CD14-positive monocyte (primary cell): ENCODE data around the gene CD93. TPM values are rescaled to one million over a fixed set of nuclear protein-coding genes. Genes with fewer than 3 reads are reported as not detected.

Experiments used
- DNase-seq, 3 donors: peaks; one replicate each; pipeline ENCODE4 v3.0.0-alpha.2; 2011 to 2022
- H2AFZ ChIP-seq: 2 replicates; pipeline ENCODE4 v1.6.0; 2012; ENCODE audit warnings: mild to moderate bottlenecking, low read depth, low read length, inconsistent platforms; ENCODE audit not compliant: insufficient read depth, poor library complexity, severe bottlenecking
- H3K27ac ChIP-seq, 2 donors: 1 replicate in 1 of 2; 2 replicates in 1 of 2; pipeline ENCODE4 v1.5.1; 2012 to 2013; ENCODE audit warnings: low read length in 2 of 2, control low read depth in 1 of 2, inconsistent platforms in 1 of 2, low read depth in 1 of 2, mild to moderate bottlenecking in 1 of 2
- H3K27me3 ChIP-seq, 2 donors: one replicate each; pipeline versions ENCODE4 v1.6.0 to v1.6.1; 2011 to 2013; ENCODE audit warnings: low read length in 2 of 2; ENCODE audit not compliant: control insufficient read depth in 2 of 2, insufficient read depth in 2 of 2
- H3K36me3 ChIP-seq, 2 donors: replicated peaks in 1 of 2; 1 replicate in 1 of 2; 2 replicates in 1 of 2; pipeline versions ENCODE4 v1.5.1 to v1.6.1; 2012 to 2013; ENCODE audit warnings: low read length in 2 of 2, control low read depth in 1 of 2, inconsistent platforms in 1 of 2, mild to moderate bottlenecking in 1 of 2; ENCODE audit not compliant: insufficient read depth in 2 of 2, control insufficient read depth in 1 of 2
- H3K4me1 ChIP-seq, 2 donors: 1 replicate in 1 of 2; 2 replicates in 1 of 2; pipeline versions ENCODE4 v1.5.1 to v1.6.1; 2012 to 2013; ENCODE audit warnings: low read length in 2 of 2, control low read depth in 1 of 2, inconsistent platforms in 1 of 2, mild to moderate bottlenecking in 1 of 2, moderate library complexity in 1 of 2; ENCODE audit not compliant: insufficient read depth in 2 of 2, control insufficient read depth in 1 of 2
- H3K4me2 ChIP-seq: replicated peaks from 2 replicates; pipeline ENCODE3; 2012; ENCODE audit warnings: low read length, moderate library complexity, mild to moderate bottlenecking; ENCODE audit not compliant: poor library complexity, severe bottlenecking; ENCODE audit errors: extremely low read depth
- H3K4me3 ChIP-seq, 3 experiments: fragments of 200-600 bp in 1 of 3; sonication (generic) in 1 of 3; replicated peaks in 1 of 3; 1 replicate in 2 of 3; 2 replicates in 1 of 3; pipeline ENCODE4 v1.5.1; 2011 to 2013; ENCODE audit warnings: low read length in 3 of 3, mild to moderate bottlenecking in 3 of 3, control low read depth in 2 of 3, low read depth in 2 of 3, inconsistent platforms in 1 of 3, moderate library complexity in 1 of 3
- H3K79me2 ChIP-seq: 2 replicates; pipeline ENCODE4 v1.6.0; 2012; ENCODE audit warnings: mild to moderate bottlenecking, control low read depth, inconsistent platforms, low read length, moderate library complexity; ENCODE audit not compliant: insufficient read depth
- H3K9ac ChIP-seq: 2 replicates; pipeline ENCODE4 v1.6.0; 2017; ENCODE audit warnings: low read length, mild to moderate bottlenecking; ENCODE audit not compliant: insufficient read depth, poor library complexity, severe bottlenecking
- H3K9me3 ChIP-seq, 2 donors: replicated peaks in 1 of 2; 1 replicate in 1 of 2; 2 replicates in 1 of 2; pipeline versions ENCODE4 v1.5.1 to v1.6.1; 2012 to 2013; ENCODE audit warnings: low read length in 2 of 2, control low read depth in 1 of 2; ENCODE audit not compliant: control insufficient read depth in 1 of 2, insufficient read depth in 1 of 2
- H4K20me1 ChIP-seq: 2 replicates; pipeline ENCODE4 v1.6.0; 2012; ENCODE audit warnings: mild to moderate bottlenecking, low read length, control low read depth, moderate library complexity; ENCODE audit not compliant: insufficient read depth
- H3K27ac Mint-ChIP-seq, 7 donors: one replicate each; pipeline ENCODE4 v1.8.0; 2020; ENCODE audit warnings: mild to moderate bottlenecking in 7 of 7, mixed read lengths in 7 of 7, moderate library complexity in 6 of 7, inconsistent platforms in 2 of 7
- H3K27me3 Mint-ChIP-seq, 3 donors: one replicate each; pipeline ENCODE4 v1.8.0; 2021 to 2022; ENCODE audit warnings: low read depth in 3 of 3, mild to moderate bottlenecking in 3 of 3, mixed read lengths in 3 of 3, moderate library complexity in 3 of 3, inconsistent platforms in 1 of 3
- H3K36me3 Mint-ChIP-seq, 2 donors: one replicate each; pipeline ENCODE4 v1.8.0; 2020; ENCODE audit warnings: mixed read lengths in 2 of 2, inconsistent platforms in 1 of 2, mild to moderate bottlenecking in 1 of 2
- H3K4me1 Mint-ChIP-seq: one replicate; pipeline ENCODE4 v1.8.0; 2020; ENCODE audit warnings: mild to moderate bottlenecking, mixed read lengths
- H3K4me3 Mint-ChIP-seq, 2 donors: one replicate each; pipeline ENCODE4 v1.8.0; 2020; ENCODE audit warnings: mild to moderate bottlenecking in 2 of 2, mixed read lengths in 2 of 2, moderate library complexity in 1 of 2
- H3K9me3 Mint-ChIP-seq, 7 donors: one replicate each; pipeline ENCODE4 v1.8.0; 2020 to 2022; ENCODE audit warnings: mixed read lengths in 7 of 7, mild to moderate bottlenecking in 6 of 7, moderate library complexity in 6 of 7, inconsistent platforms in 2 of 7
- whole genome bisulfite sequencing: methylation state at CpG from one replicate; pipeline ENCODE4 v1.1.5; 2013; ENCODE audit warnings: missing lambda C conversion rate; ENCODE audit not compliant: insufficient coverage; 5-methylcytosine and 5-hydroxymethylcytosine counted together
- intact Hi-C, 2 donors: fragments of 100-400 bp; cut with micrococcal nuclease; formaldehyde crosslinking; loops; one replicate each; pipeline versions ENCODE4 v1.15.0 to v1.15.1; 2023
- polyA plus RNA-seq, 3 donors: library from polyadenylated mRNA; depleted of rRNA in 1 of 3; unstranded in 2 of 3; stranded (reverse) in 1 of 3; fragments of 300-500 nt in 2 of 3; fragments of >200 nt in 1 of 3; fragmentation: Illumina TruSeq in 2 of 3; gene quantifications; 1 replicate in 2 of 3; 2 replicates in 1 of 3; pipeline ENCODE4 v1.2.3, GENCODE V29; 2012 to 2021
- TF ChIP-seq, protein P1 (sequence below): fragments of 200-600 bp; IDR thresholded peaks from one replicate; pipeline ENCODE4 v1.8.0; 2022; ENCODE audit warnings: antibody characterized with exemption, mild to moderate bottlenecking

Gene CD93
- polyA plus RNA-seq, 3 donors, result 26.0 to 170 (median 48.9) TPM

GRCh38 chr20:23119456-23120216 is 33.5 kb upstream of the CD93 start:
- no peaks in the 10 kb centered on the region for H4K20me1 ChIP-seq
- H3K4me3 Mint-ChIP-seq, result peak overlapping the region in 1 of 2 donors; percentile 42
- 56% methylated on average over 11 of the region's 15 CpGs for WGBS
- no peaks in the 10 kb centered on the region for H3K9me3 ChIP-seq
- TF ChIP-seq, protein P1, sequence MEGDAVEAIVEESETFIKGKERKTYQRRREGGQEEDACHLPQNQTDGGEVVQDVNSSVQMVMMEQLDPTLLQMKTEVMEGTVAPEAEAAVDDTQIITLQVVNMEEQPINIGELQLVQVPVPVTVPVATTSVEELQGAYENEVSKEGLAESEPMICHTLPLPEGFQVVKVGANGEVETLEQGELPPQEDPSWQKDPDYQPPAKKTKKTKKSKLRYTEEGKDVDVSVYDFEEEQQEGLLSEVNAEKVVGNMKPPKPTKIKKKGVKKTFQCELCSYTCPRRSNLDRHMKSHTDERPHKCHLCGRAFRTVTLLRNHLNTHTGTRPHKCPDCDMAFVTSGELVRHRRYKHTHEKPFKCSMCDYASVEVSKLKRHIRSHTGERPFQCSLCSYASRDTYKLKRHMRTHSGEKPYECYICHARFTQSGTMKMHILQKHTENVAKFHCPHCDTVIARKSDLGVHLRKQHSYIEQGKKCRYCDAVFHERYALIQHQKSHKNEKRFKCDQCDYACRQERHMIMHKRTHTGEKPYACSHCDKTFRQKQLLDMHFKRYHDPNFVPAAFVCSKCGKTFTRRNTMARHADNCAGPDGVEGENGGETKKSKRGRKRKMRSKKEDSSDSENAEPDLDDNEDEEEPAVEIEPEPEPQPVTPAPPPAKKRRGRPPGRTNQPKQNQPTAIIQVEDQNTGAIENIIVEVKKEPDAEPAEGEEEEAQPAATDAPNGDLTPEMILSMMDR, result no peak
- no peaks in the 10 kb centered on the region for H3K27me3 Mint-ChIP-seq
- no peaks in the 10 kb centered on the region for H3K36me3 ChIP-seq
- no peak overlapping the region for H2AFZ ChIP-seq
- peak overlapping the region; percentile 40 to 100 for H3K27ac ChIP-seq
- peaks cover 87% of the 10 kb centered on the region for H3K4me1 Mint-ChIP-seq
- H3K27me3 ChIP-seq, result no peaks in the 10 kb centered on the region
- H3K27ac Mint-ChIP-seq, result peak overlapping the region; percentile 42 to 99 (median 80)
- H3K36me3 Mint-ChIP-seq, result peaks cover 2 to 18% of the 10 kb centered on the region in 2 donors
- peak overlapping the region; percentile 8 for H3K4me2 ChIP-seq
- H3K9ac ChIP-seq, result no peak overlapping the region
- peaks cover 82 to 100% of the 10 kb centered on the region in 2 donors for H3K4me1 ChIP-seq
- no peaks in the 10 kb centered on the region for H3K79me2 ChIP-seq
- peaks cover 0 to 3% (median 0%) of the 10 kb centered on the region in 7 donors for H3K9me3 Mint-ChIP-seq
- DNase-seq, result peak in 2 of 3 donors; percentile 54 to 60
- peak overlapping the region in 1 of 3 experiments; percentile 7 for H3K4me3 ChIP-seq
- intact Hi-C loops, result loop anchor here (5.0 kb wide), 2 partner anchors 33 to 37 kb away; no protein-coding TSS in a partner anchor

GRCh38 chr20:23118766-23119165 is 32.6 kb upstream of the CD93 start:
- Histone ChIP-seq H3K9me3 (no peaks in the 10 kb centered on the region), H3K4me1 (peaks cover 82 to 100% of the 10 kb centered on the region in 2 donors), H3K4me3 (no peak overlapping the region), H3K36me3 (no peaks in the 10 kb centered on the region), H3K27ac (peak overlapping the region; percentile 40 to 100), H3K79me2 (no peaks in the 10 kb centered on the region), H3K27me3 (no peaks in the 10 kb centered on the region), H3K4me2 (no peak overlapping the region), H2AFZ (no peak overlapping the region), H3K9ac (no peak overlapping the region), H4K20me1 (no peaks in the 10 kb centered on the region)
- Mint-ChIP-seq H3K9me3 (peaks cover 0 to 3% (median 0%) of the 10 kb centered on the region in 7 donors), H3K27ac (peak overlapping the region in 5 of 7 donors; percentile 65 to 99 (median 87)), H3K4me3 (no peak overlapping the region), H3K36me3 (peaks cover 2 to 15% of the 10 kb centered on the region in 2 donors), H3K27me3 (no peaks in the 10 kb centered on the region), H3K4me1 (peaks cover 87% of the 10 kb centered on the region)
- WGBS, result 96% methylated on average over 7 of the region's 9 CpGs
- TF ChIP-seq, protein P1, result no peak
- no peak for DNase-seq
- intact Hi-C loops, result loop anchor here (5.0 kb wide), 2 partner anchors 34 to 36 kb away; no protein-coding TSS in a partner anchor
